Calu3 (cell line): ENCODE measurements around the gene GAS5. TPM values are rescaled to one million over a fixed set of nuclear protein-coding genes. Genes with fewer than 3 reads are reported as not detected.

Experiments used
- BruUV-seq: library from RNA; stranded (reverse); fragments of 400-500 nt; replicated peaks from 2 replicates; lab custom pipeline; 2021; lab: Mats Ljungman, UMichigan
- CTCF ChIA-PET: fragments of 300-600 bp; sonication (Branson Sonifier 250); formaldehyde crosslinking; loops from one replicate; lab custom pipeline; 2022; ENCODE audit warnings: antibody characterized with exemption; lab: Charles Lee
- DNase-seq: peaks from one replicate; pipeline ENCODE4 v3.0.0; 2022
- H3K27ac Mint-ChIP-seq: one replicate; pipeline ENCODE4 v1.8.0; 2022; ENCODE audit warnings: mixed read lengths; ENCODE audit not compliant: unreplicated experiment
- H3K27me3 Mint-ChIP-seq: one replicate; pipeline ENCODE4 v1.8.0; 2022; ENCODE audit warnings: mixed read lengths; ENCODE audit not compliant: unreplicated experiment
- H3K36me3 Mint-ChIP-seq: one replicate; pipeline ENCODE4 v1.8.0; 2022; ENCODE audit warnings: mild to moderate bottlenecking, moderate library complexity, mixed read lengths; ENCODE audit not compliant: insufficient read depth, unreplicated experiment
- H3K4me1 Mint-ChIP-seq: one replicate; pipeline ENCODE4 v1.8.0; 2022; ENCODE audit warnings: mild to moderate bottlenecking, low read depth, mixed read lengths; ENCODE audit not compliant: unreplicated experiment
- H3K4me3 Mint-ChIP-seq: one replicate; pipeline ENCODE4 v1.8.0; 2022; ENCODE audit warnings: mild to moderate bottlenecking, low read depth, moderate library complexity, mixed read lengths; ENCODE audit not compliant: unreplicated experiment
- H3K9me3 Mint-ChIP-seq: one replicate; pipeline ENCODE4 v1.8.0; 2022; ENCODE audit warnings: low read depth, mixed read lengths; ENCODE audit not compliant: unreplicated experiment
- intact Hi-C: fragments of 100-400 bp; cut with micrococcal nuclease; formaldehyde crosslinking; loops from one replicate; pipeline ENCODE4 v1.10.0; 2022; ENCODE audit not compliant: unreplicated experiment
- total RNA-seq: library from RNA; stranded (reverse); gene quantifications from 2 replicates; pipeline ENCODE4 v1.2.3, GENCODE V29; 2022
- TF ChIP-seq, protein P1 (sequence below): fragments of 200-600 bp; IDR thresholded peaks from one replicate; pipeline ENCODE4 v1.8.0; 2022; ENCODE audit warnings: antibody characterized with exemption; ENCODE audit not compliant: unreplicated experiment

Gene GAS5
- total RNA-seq, 1 experiment from 2014 or later, result 367 TPM

GRCh38 chr1:173870252-173871075, 2.7 kb upstream of the GAS5 start:
- H3K27me3 Mint-ChIP-seq, result peaks cover 13% of the 10 kb centered on the region
- no peak for DNase-seq
- H3K36me3 Mint-ChIP-seq, result peaks cover 37% of the 10 kb centered on the region
- peaks cover 8% of the 10 kb centered on the region for H3K4me1 Mint-ChIP-seq
- intact Hi-C loops, result no loop called here
- H3K4me3 Mint-ChIP-seq, result no peak overlapping the region
- H3K9me3 Mint-ChIP-seq, result no peaks in the 10 kb centered on the region
- CTCF ChIA-PET, result no interaction called here
- BruUV-seq, result no TSS peak
- TF ChIP-seq, protein P1, sequence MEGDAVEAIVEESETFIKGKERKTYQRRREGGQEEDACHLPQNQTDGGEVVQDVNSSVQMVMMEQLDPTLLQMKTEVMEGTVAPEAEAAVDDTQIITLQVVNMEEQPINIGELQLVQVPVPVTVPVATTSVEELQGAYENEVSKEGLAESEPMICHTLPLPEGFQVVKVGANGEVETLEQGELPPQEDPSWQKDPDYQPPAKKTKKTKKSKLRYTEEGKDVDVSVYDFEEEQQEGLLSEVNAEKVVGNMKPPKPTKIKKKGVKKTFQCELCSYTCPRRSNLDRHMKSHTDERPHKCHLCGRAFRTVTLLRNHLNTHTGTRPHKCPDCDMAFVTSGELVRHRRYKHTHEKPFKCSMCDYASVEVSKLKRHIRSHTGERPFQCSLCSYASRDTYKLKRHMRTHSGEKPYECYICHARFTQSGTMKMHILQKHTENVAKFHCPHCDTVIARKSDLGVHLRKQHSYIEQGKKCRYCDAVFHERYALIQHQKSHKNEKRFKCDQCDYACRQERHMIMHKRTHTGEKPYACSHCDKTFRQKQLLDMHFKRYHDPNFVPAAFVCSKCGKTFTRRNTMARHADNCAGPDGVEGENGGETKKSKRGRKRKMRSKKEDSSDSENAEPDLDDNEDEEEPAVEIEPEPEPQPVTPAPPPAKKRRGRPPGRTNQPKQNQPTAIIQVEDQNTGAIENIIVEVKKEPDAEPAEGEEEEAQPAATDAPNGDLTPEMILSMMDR, result no peak
- H3K27ac Mint-ChIP-seq, result no peak overlapping the region

DNA sequence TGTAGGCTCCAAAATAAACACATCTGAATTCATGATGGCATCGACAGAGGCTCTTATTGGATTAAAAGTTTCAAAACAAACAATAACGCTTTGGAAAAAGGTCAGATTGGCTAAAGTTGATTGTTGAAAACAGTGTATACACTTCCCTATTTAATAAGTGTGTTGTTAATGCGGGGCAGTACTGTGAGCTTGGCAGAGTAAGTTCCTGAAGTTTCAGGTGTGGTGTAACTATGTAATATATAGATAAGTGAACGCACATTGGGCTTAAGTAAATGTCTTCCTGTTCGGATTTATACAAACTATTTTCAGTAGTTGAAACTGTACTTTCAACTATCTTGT, 1.2 kb upstream of the GAS5 start:
- BruUV-seq, result TSS peak; percentile 44
- intact Hi-C loops, result loop anchor here (5.0 kb wide), 2 partner anchors 153 to 203 kb away; partner anchors contain the start of gene RC3H1

DNA sequence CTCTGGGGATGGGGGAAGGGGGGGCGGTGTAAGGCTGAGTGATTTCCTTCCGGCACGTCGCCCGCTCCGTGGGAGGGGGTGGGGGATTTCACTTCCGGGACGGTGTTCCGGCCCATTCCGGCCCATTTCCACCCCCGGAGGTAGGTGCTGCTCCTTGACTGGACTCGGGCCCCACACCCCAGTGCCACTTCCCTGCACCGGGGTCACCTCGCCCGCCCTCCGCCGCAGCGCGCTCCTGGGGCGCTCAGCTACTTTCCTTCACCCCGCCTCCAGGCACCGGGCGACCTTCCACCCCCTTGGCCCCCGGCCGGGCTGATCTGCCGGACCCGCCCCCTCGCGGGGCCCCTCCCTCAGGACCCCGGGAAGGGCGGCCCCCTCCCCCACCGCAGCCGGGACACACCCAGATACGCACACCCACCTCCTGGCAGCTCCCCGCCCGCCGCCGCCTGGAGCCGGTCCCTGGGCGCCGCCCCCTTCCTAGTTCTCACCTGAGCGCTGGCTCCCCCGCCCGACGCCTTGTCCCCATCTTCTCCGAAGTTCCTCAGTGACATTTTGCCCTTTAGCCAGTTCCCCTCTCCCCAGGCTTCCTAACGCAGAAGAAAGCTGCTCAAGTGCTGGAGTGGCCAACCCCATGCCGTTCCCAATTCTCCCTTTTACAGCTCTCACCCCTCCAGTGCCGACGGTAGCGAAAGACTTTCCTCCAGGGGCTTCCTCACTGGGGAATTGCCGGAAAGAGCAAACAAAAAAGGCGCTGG, 654 bp upstream of the GAS5 start, which contains the start of gene ZBTB37:
TSS of gene ZBTB37 (plus strand) at position 115 of the 755 bp plus-strand sequence. CDS start 1,846 bp downstream, outside the sequence.
- TF ChIP-seq, protein P1, result no peak
- H3K27ac Mint-ChIP-seq, result peak within 1 kb of the TSS; percentile 100
- no peaks in the 10 kb centered on the region for H3K9me3 Mint-ChIP-seq
- BruUV-seq, result no TSS peak
- peak; percentile 100 for DNase-seq
- H3K36me3 Mint-ChIP-seq, result peaks cover 57% of the 10 kb centered on the region
- intact Hi-C loops, result loop anchor here (5.0 kb wide), 2 partner anchors 154 to 204 kb away; partner anchors contain the start of gene RC3H1
- H3K27me3 Mint-ChIP-seq, result peaks cover 13% of the 10 kb centered on the region
- CTCF ChIA-PET, result interaction anchor here (0.6 to 1.1 kb wide), 7 partner anchors 8 to 1026 kb away, joined by 3 to 8 read pairs (median 3); partner anchors contain the start of genes CENPL, DARS2 and KLHL20
- H3K4me3 Mint-ChIP-seq, result peak within 1 kb of the TSS; percentile 81
- peaks cover 28% of the 10 kb centered on the region for H3K4me1 Mint-ChIP-seq

More for the DNA sequence above, 1.2 kb upstream of the GAS5 start:
- Mint-ChIP-seq H3K9me3 (no peaks in the 10 kb centered on the region), H3K27me3 (peaks cover 13% of the 10 kb centered on the region), H3K27ac (peak overlapping the region; percentile 100), H3K4me1 (peaks cover 23% of the 10 kb centered on the region), H3K36me3 (peaks cover 52% of the 10 kb centered on the region), H3K4me3 (peak overlapping the region; percentile 81)
- TF ChIP-seq, protein P1, result no peak
- CTCF ChIA-PET, result interaction anchor here (0.8 kb wide), 1 partner anchor 154 kb away, joined by 3 read pairs; the partner anchor contains the start of gene KLHL20
- DNase-seq, result no peak

DNA sequence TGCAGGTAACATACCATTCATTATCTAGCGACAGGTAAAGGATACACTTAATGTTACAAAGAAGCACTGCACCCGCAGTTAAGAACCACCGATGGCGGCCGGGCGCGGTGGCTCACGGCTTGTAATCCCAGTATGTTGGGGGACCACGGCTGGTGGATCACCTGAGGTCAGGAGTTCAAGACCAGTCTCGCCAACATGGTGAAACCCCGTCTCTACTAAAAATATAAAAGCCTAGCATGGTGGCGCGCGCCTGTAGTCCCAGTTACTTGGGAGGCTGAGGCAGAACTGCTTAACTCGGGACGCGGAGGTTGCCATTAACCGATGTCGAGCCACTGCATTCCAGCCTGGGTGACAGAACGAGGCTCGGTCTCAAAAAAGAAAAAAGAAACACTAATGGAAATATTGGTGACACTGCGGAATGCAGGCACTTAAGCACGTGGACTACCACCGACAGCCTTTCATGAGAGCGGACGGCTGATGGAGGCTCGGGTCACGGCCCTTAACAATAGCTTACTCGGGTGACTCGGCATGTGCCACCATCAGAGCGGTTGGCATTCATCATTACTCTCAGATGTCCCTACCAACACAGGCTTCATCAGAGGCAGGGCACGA, 542 bp downstream of the GAS5 start:
- CTCF ChIA-PET, result interaction anchor here (1.1 kb wide), 1 partner anchor 248 kb away, joined by 4 read pairs; no protein-coding TSS in a partner anchor
- Mint-ChIP-seq H3K27me3 (peaks cover 13% of the 10 kb centered on the region), H3K36me3 (peaks cover 69% of the 10 kb centered on the region), H3K4me3 (peak overlapping the region; percentile 81), H3K27ac (peak overlapping the region; percentile 100), H3K9me3 (no peaks in the 10 kb centered on the region), H3K4me1 (peaks cover 28% of the 10 kb centered on the region)
- peak; percentile 41 for DNase-seq
- TF ChIP-seq, protein P1, result no peak
- BruUV-seq, result TSS peak; percentile 44
- intact Hi-C loops, result loop anchor here (5.0 kb wide), 2 partner anchors 155 to 205 kb away; partner anchors contain the start of gene RC3H1
